Loucy (cell line): ENCODE results near the gene NAT9.

Source experiments
- H2AFZ ChIP-seq: fragments of 200-600 bp; sonication (generic); 2 replicates; pipeline ENCODE4 v1.6.0; 2016; ENCODE audit warnings: antibody characterized with exemption, mild to moderate bottlenecking, low read length, moderate library complexity
- H3F3A ChIP-seq: fragments of 200-600 bp; 2 replicates; pipeline ENCODE4 v1.6.0; 2016; ENCODE audit warnings: antibody characterized with exemption, low read depth, mild to moderate bottlenecking
- H3K27me3 ChIP-seq: fragments of 200-600 bp; sonication (generic); 2 replicates; pipeline ENCODE4 v1.6.1; 2014; ENCODE audit warnings: low read length, mild to moderate bottlenecking; ENCODE audit not compliant: insufficient read depth, poor library complexity, severe bottlenecking
- H3K36me3 ChIP-seq: fragments of 200-600 bp; sonication (generic); 2 replicates; pipeline ENCODE4 v1.6.1; 2016; ENCODE audit warnings: low read length; ENCODE audit not compliant: insufficient read depth
- H3K4me1 ChIP-seq: fragments of 200-600 bp; sonication (generic); 2 replicates; pipeline ENCODE4 v1.5.1; 2014; ENCODE audit warnings: low read length, mild to moderate bottlenecking; ENCODE audit not compliant: insufficient read depth, poor library complexity, severe bottlenecking
- H3K4me2 ChIP-seq: fragments of 200-600 bp; sonication (generic); 2 replicates; pipeline ENCODE4 v1.6.0; 2014; ENCODE audit warnings: antibody characterized with exemption, low read length, low read depth, mild to moderate bottlenecking; ENCODE audit not compliant: poor library complexity, severe bottlenecking
- H3K4me3 ChIP-seq: fragments of 200-600 bp; sonication (generic); 2 replicates; pipeline ENCODE4 v1.5.1; 2014; ENCODE audit warnings: low read length, mild to moderate bottlenecking, mixed read lengths; ENCODE audit not compliant: poor library complexity, severe bottlenecking
- H3K79me2 ChIP-seq: fragments of 200-600 bp; sonication (generic); 2 replicates; pipeline ENCODE4 v1.6.1; 2014; ENCODE audit warnings: low read length; ENCODE audit not compliant: insufficient read depth
- H3K9ac ChIP-seq: fragments of 200-600 bp; sonication (generic); 2 replicates; pipeline ENCODE4 v1.6.0; 2014; ENCODE audit warnings: mild to moderate bottlenecking, low read depth, low read length, moderate library complexity; ENCODE audit not compliant: poor library complexity, severe bottlenecking
- H3K9me2 ChIP-seq: fragments of 200-600 bp; sonication (generic); replicated peaks from 2 replicates; pipeline ENCODE4 v1.6.1; 2016; ENCODE audit warnings: low read depth, low read length, mixed read lengths
- H3K9me3 ChIP-seq: fragments of 200-600 bp; sonication (generic); 2 replicates; pipeline ENCODE4 v1.6.1; 2014; ENCODE audit warnings: mild to moderate bottlenecking, antibody characterized with exemption, low read length, low read depth; ENCODE audit not compliant: insufficient read depth
- H4K20me1 ChIP-seq: fragments of 200-600 bp; sonication (generic); 2 replicates; pipeline ENCODE4 v1.6.0; 2014; ENCODE audit warnings: antibody characterized with exemption, low read length, mild to moderate bottlenecking; ENCODE audit not compliant: insufficient read depth, poor library complexity, severe bottlenecking
- CTCF ChIP-seq: fragments of 200-600 bp; sonication (generic); conservative IDR thresholded peaks from 2 replicates; pipeline ENCODE4 v1.5.1; 2014; ENCODE audit warnings: mild to moderate bottlenecking, antibody characterized with exemption, low read length
- EZH2phosphoT487 ChIP-seq: fragments of 200-600 bp; IDR thresholded peaks from 2 replicates; pipeline ENCODE4 v1.6.1; 2018; ENCODE audit warnings: antibody characterized with exemption, mild to moderate bottlenecking, moderate library complexity, borderline replicate concordance

The NAT9 gene

GRCh38 chr17:74744349-74744713, 31.8 kb downstream of the NAT9 start:
- Histone ChIP-seq H3K36me3 (no peaks in the 10 kb centered on the region), H3K4me2 (peak overlapping the region; percentile 78), H3K4me1 (peaks cover 78% of the 10 kb centered on the region), H3K9me3 (no peaks in the 10 kb centered on the region), H3K27me3 (peaks cover 7% of the 10 kb centered on the region), H3K79me2 (peaks cover 67% of the 10 kb centered on the region), H2AFZ (no peak overlapping the region), H3K9ac (peak overlapping the region; percentile 49), H3K4me3 (peak overlapping the region; percentile 37), H3K9me2 (no peaks in the 10 kb centered on the region), H3F3A (peaks cover 21% of the 10 kb centered on the region; the same call in 1 of the 2 replicates), H4K20me1 (peaks cover 12% of the 10 kb centered on the region)
- no peak for TF ChIP-seq CTCF
- no peak for TF ChIP-seq EZH2phosphoT487

- Histone ChIP-seq H3K4me2 (peak overlapping the region; percentile 78), H3K4me1 (peaks cover 84% of the 10 kb centered on the region), H3K9ac (peak overlapping the region; percentile 72), H3K27me3 (peaks cover 2% of the 10 kb centered on the region), H3F3A (peaks cover 23% of the 10 kb centered on the region; the same call in 1 of the 2 replicates), H3K36me3 (no peaks in the 10 kb centered on the region), H2AFZ (no peak overlapping the region), H3K9me3 (no peaks in the 10 kb centered on the region), H3K79me2 (peaks cover 67% of the 10 kb centered on the region), H4K20me1 (peaks cover 7% of the 10 kb centered on the region), H3K4me3 (peak overlapping the region; percentile 37), H3K9me2 (no peaks in the 10 kb centered on the region)
- no peak for TF ChIP-seq EZH2phosphoT487
- TF ChIP-seq CTCF = no peak
Observed at GRCh38 chr17:74743755-74744154, 32.4 kb downstream of the NAT9 start.

- Histone ChIP-seq H3K27me3 (no peaks in the 10 kb centered on the region), H3K36me3 (no peaks in the 10 kb centered on the region), H4K20me1 (peaks cover 4% of the 10 kb centered on the region), H3K79me2 (peaks cover 64% of the 10 kb centered on the region), H3K4me2 (peak overlapping the region; percentile 78), H2AFZ (no peak overlapping the region), H3K4me1 (peaks cover 86% of the 10 kb centered on the region), H3K4me3 (peak overlapping the region; percentile 62), H3F3A (peaks cover 23% of the 10 kb centered on the region; the same call in 1 of the 2 replicates), H3K9me2 (no peaks in the 10 kb centered on the region), H3K9me3 (no peaks in the 10 kb centered on the region), H3K9ac (peak overlapping the region; percentile 72)
- TF ChIP-seq CTCF (no peak), EZH2phosphoT487 (no peak)
Observed at GRCh38 chr17:74742978-74743545, 33.1 kb downstream of the NAT9 start.
